Thyroid gland (tissue), 4 donors: ENCODE data around the gene RNF144A. TPM values are rescaled to one million over a fixed set of nuclear protein-coding genes. Genes with fewer than 3 reads are reported as not detected.

ENCODE experiments used
- DNase-seq, 2 donors: peaks; one replicate each; pipeline ENCODE4 v3.0.0-alpha.2; 2019
- H3K27ac ChIP-seq, 3 donors: fragments of 200-600 bp; sonication (generic); 1 replicate in 2 of 3; 2 replicates in 1 of 3; pipeline ENCODE4 v1.5.1; 2016 to 2019; ENCODE audit warnings: mild to moderate bottlenecking in 1 of 3, moderate library complexity in 1 of 3
- H3K27me3 ChIP-seq: fragments of 200-600 bp; sonication (generic); one replicate; pipeline ENCODE4 v1.5.1; 2019
- H3K36me3 ChIP-seq, 2 donors: fragments of 200-600 bp; sonication (generic); one replicate each; pipeline ENCODE4 v1.5.1; 2016 to 2019
- H3K4me1 ChIP-seq, 2 donors: fragments of 200-600 bp; sonication (generic); one replicate each; pipeline ENCODE4 v1.5.1; 2017 to 2019
- H3K4me3 ChIP-seq, 3 donors: fragments of 200-600 bp; sonication (generic); replicated peaks in 1 of 3; 1 replicate in 2 of 3; 2 replicates in 1 of 3; pipeline ENCODE4 v1.5.1; 2016; ENCODE audit warnings: mild to moderate bottlenecking in 1 of 3
- H3K9me3 ChIP-seq: fragments of 200-600 bp; sonication (generic); one replicate; pipeline ENCODE4 v1.5.1; 2017
- POLR2A ChIP-seq, 2 donors: fragments of 450-650 bp; IDR thresholded peaks; one replicate each; pipeline ENCODE4 v1.6.1; 2017; ENCODE audit warnings: antibody characterized with exemption in 2 of 2, mild to moderate bottlenecking in 2 of 2, moderate library complexity in 1 of 2
- WGBS, 2 donors: methylation state at CpG; one replicate each; pipeline ENCODE4 v1.1.5; 2017; 5-methylcytosine and 5-hydroxymethylcytosine counted together
- intact Hi-C: fragments of 100-400 bp; cut with DNase I; formaldehyde crosslinking; loops from one replicate; pipeline ENCODE4 v1.15.1; 2023
- total RNA-seq, 4 donors: library from RNA; depleted of rRNA; stranded (reverse); fragments of >200 nt; gene quantifications; one replicate each; pipeline ENCODE4 v1.2.3, GENCODE V29; 2016
- TF ChIP-seq, protein P1 (sequence below), 6 experiments: fragments of 200-600 bp in 3 of 6; fragments of 450-650 bp in 3 of 6; sonication (generic) in 3 of 6; IDR thresholded peaks; one replicate each; pipeline ENCODE4 v1.5.1; 2016 to 2019; ENCODE audit warnings: antibody characterized with exemption in 6 of 6, mild to moderate bottlenecking in 2 of 6, inconsistent platforms in 1 of 6, moderate library complexity in 1 of 6

RNF144A gene
- total RNA-seq, 4 donors from 2014 or later = 8.0 to 12.2 (median 10.6) TPM

GRCh38 chr2:6926071-6926732 lies 9.0 kb downstream of the RNF144A start:
- intact Hi-C loops = loop anchor here (5.0 kb wide), 1 partner anchor 46 kb away; no protein-coding TSS in a partner anchor
- no peak for DNase-seq
- Histone ChIP-seq H3K36me3 (no peaks in the 10 kb centered on the region), H3K9me3 (no peaks in the 10 kb centered on the region), H3K4me3 (no peak overlapping the region), H3K27me3 (no peaks in the 10 kb centered on the region), H3K27ac (peak overlapping the region in 2 of 3 donors; percentile 46 to 54), H3K4me1 (peaks cover 13 to 25% of the 10 kb centered on the region in 2 donors)
- TF ChIP-seq POLR2A (IDR thresholded peaks at IDR 0.05) = no peak
- TF ChIP-seq, protein P1, sequence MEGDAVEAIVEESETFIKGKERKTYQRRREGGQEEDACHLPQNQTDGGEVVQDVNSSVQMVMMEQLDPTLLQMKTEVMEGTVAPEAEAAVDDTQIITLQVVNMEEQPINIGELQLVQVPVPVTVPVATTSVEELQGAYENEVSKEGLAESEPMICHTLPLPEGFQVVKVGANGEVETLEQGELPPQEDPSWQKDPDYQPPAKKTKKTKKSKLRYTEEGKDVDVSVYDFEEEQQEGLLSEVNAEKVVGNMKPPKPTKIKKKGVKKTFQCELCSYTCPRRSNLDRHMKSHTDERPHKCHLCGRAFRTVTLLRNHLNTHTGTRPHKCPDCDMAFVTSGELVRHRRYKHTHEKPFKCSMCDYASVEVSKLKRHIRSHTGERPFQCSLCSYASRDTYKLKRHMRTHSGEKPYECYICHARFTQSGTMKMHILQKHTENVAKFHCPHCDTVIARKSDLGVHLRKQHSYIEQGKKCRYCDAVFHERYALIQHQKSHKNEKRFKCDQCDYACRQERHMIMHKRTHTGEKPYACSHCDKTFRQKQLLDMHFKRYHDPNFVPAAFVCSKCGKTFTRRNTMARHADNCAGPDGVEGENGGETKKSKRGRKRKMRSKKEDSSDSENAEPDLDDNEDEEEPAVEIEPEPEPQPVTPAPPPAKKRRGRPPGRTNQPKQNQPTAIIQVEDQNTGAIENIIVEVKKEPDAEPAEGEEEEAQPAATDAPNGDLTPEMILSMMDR (IDR thresholded peaks at IDR 0.05) = no peak
- WGBS, 2 donors = 96 to 98% methylated on average over 14 of the region's 14 CpGs

- peak overlapping the region; percentile 29 to 54 (median 48) for H3K27ac ChIP-seq
- intact Hi-C loops = loop anchor here (5.0 kb wide), 1 partner anchor 45 kb away; no protein-coding TSS in a partner anchor
- WGBS, 2 donors = 15 to 21% methylated on average over 3 of the region's 3 CpGs
These were observed 10.0 kb downstream of the RNF144A start for GRCh38 chr2:6927186-6927585.

GRCh38 chr2:6927753-6928152 lies 10.5 kb downstream of the RNF144A start:
- Histone ChIP-seq H3K9me3 (no peaks in the 10 kb centered on the region), H3K4me1 (peaks cover 13 to 19% of the 10 kb centered on the region in 2 donors), H3K4me3 (no peak overlapping the region), H3K27me3 (no peaks in the 10 kb centered on the region), H3K27ac (peak overlapping the region in 2 of 3 donors; percentile 29 to 48), H3K36me3 (no peaks in the 10 kb centered on the region)
- 97 to 98% methylated on average over 3 of the region's 3 CpGs for WGBS, 2 donors
- intact Hi-C loops = loop anchor here (5.0 kb wide), 1 partner anchor 45 kb away; no protein-coding TSS in a partner anchor
- no peak for TF ChIP-seq POLR2A (IDR thresholded peaks at IDR 0.05)
- TF ChIP-seq, protein P1 (IDR thresholded peaks at IDR 0.05) = no peak
- DNase-seq = no peak

More at GRCh38 chr2:6927186-6927585, 10.0 kb downstream of the RNF144A start:
- Histone ChIP-seq H3K4me1 (peaks cover 13 to 21% of the 10 kb centered on the region in 2 donors), H3K27me3 (no peaks in the 10 kb centered on the region), H3K9me3 (no peaks in the 10 kb centered on the region), H3K4me3 (no peak overlapping the region), H3K36me3 (no peaks in the 10 kb centered on the region)
- DNase-seq = peak; percentile 58 to 70
- TF ChIP-seq POLR2A (IDR thresholded peaks at IDR 0.05) = no peak

DNA sequence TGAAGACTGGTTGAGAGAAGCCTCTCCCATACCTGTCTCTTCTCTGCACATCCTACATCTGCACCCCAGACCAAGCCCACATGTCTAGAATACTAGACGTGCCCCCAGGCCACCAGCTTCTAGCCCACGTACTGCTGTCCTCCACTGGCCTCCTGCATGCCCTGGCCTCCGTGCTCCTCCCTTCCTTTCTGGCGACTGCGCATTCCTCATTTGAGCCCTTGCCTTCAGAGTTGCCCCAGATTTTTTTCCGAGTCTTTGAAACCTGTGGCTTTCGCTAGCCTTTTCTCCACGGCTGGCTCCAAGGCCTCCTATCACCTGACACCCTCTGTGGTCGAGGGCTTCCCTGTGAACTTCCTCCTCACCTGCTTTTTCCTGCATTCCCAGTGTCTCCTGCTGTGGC lies 11.2 kb downstream of the RNF144A start:
- intact Hi-C loops = loop anchor here (5.0 kb wide), 1 partner anchor 44 kb away; no protein-coding TSS in a partner anchor
- Histone ChIP-seq H3K36me3 (no peaks in the 10 kb centered on the region), H3K4me1 (peaks cover 13 to 19% of the 10 kb centered on the region in 2 donors), H3K27me3 (no peaks in the 10 kb centered on the region), H3K9me3 (no peaks in the 10 kb centered on the region), H3K4me3 (no peak overlapping the region), H3K27ac (no peak overlapping the region)
- TF ChIP-seq, protein P1 (IDR thresholded peaks at IDR 0.05) = no peak
- no peak for TF ChIP-seq POLR2A (IDR thresholded peaks at IDR 0.05)
- 90 to 92% methylated on average over 9 of the region's 9 CpGs for WGBS, 2 donors
- no peak for DNase-seq

- TF ChIP-seq, protein P1 (IDR thresholded peaks at IDR 0.05) = no peak
- TF ChIP-seq POLR2A (IDR thresholded peaks at IDR 0.05) = no peak
- WGBS, 2 donors = 91 to 93% methylated on average over 6 of the region's 6 CpGs
- Histone ChIP-seq H3K4me1 (peaks cover 13 to 19% of the 10 kb centered on the region in 2 donors), H3K4me3 (no peak overlapping the region), H3K9me3 (no peaks in the 10 kb centered on the region), H3K27ac (no peak overlapping the region), H3K27me3 (no peaks in the 10 kb centered on the region), H3K36me3 (no peaks in the 10 kb centered on the region)
- no peak for DNase-seq
- intact Hi-C loops = loop anchor here (5.0 kb wide), 1 partner anchor 43 kb away; no protein-coding TSS in a partner anchor
These were observed 12.1 kb downstream of the RNF144A start for GRCh38 chr2:6929196-6929819.
